GM06990 (cell line): ENCODE results near the gene HOXA2.
A peak's percentile ranks its signal among the peaks of the same experiment; 100 is the strongest.

Experiments
- DNase-seq: peaks from one replicate; pipeline ENCODE4 v3.0.0-alpha.2; 2011; ENCODE audit not compliant: insufficient read length; ENCODE audit errors: extremely low read depth
- H3K27me3 ChIP-seq: replicated peaks from 2 replicates; pipeline ENCODE4 v1.6.0; 2011; ENCODE audit warnings: low read length; ENCODE audit not compliant: control insufficient read depth, insufficient read depth
- H3K36me3 ChIP-seq: 2 replicates; pipeline ENCODE4 v1.5.1; 2011; ENCODE audit warnings: low read length; ENCODE audit not compliant: control insufficient read depth, insufficient read depth
- H3K4me3 ChIP-seq: replicated peaks from 2 replicates; pipeline ENCODE4 v1.5.1; 2011; ENCODE audit warnings: low read depth, mild to moderate bottlenecking, control low read depth, low read length
- CTCF ChIP-seq: IDR thresholded peaks from 2 replicates; pipeline ENCODE4 v1.5.1; 2011; ENCODE audit warnings: low read length, control low read depth, mild to moderate bottlenecking, inconsistent platforms; ENCODE audit not compliant: insufficient read depth, poor library complexity, severe bottlenecking

HOXA2 gene

GRCh38 chr7:27102581-27103442, at the start of gene HOXA2:
Gene HOXA2 (minus strand): TSS chr7:27102683. CDS start chr7:27102500, 183 bp downstream.
- Histone ChIP-seq H3K27me3 (no peaks in the 10 kb centered on the region), H3K4me3 (no peak within 1 kb of the TSS), H3K36me3 (no peaks in the 10 kb centered on the region)
- DNase-seq: no peak
- no peak for TF ChIP-seq CTCF

- Histone ChIP-seq H3K36me3 (no peaks in the 10 kb centered on the region), H3K27me3 (peaks cover 2% of the 10 kb centered on the region; the same call in 1 of the 2 replicates), H3K4me3 (peak overlapping the region; percentile 51)
- DNase-seq: no peak
- TF ChIP-seq CTCF: no peak
Measured at GRCh38 chr7:27151341-27151930, 49.0 kb upstream of the HOXA2 start.

GRCh38 chr7:27150568-27151340, 48.3 kb upstream of the HOXA2 start:
- no peaks in the 10 kb centered on the region for H3K36me3 ChIP-seq
- H3K4me3 ChIP-seq: peak overlapping the region; percentile 51
- peak; percentile 79 for TF ChIP-seq CTCF
- DNase-seq: peak; percentile 83
- peaks cover 2% of the 10 kb centered on the region; the same call in 1 of the 2 replicates for H3K27me3 ChIP-seq

- Histone ChIP-seq H3K4me3 (no peak overlapping the region), H3K27me3 (peaks cover 2% of the 10 kb centered on the region; the same call in 1 of the 2 replicates), H3K36me3 (no peaks in the 10 kb centered on the region)
- no peak for TF ChIP-seq CTCF
- no peak for DNase-seq
Measured at GRCh38 chr7:27149842-27150567, 47.5 kb upstream of the HOXA2 start.
